Lung microvascular endothelial cell (primary cell): ENCODE data around the gene RHOXF2B. TPM values are rescaled to one million over a fixed set of nuclear protein-coding genes. Genes with fewer than 3 reads are reported as not detected.

Source experiments
- total RNA-seq: library from RNA; depleted of rRNA; stranded (reverse); fragments of >200 nt; gene quantifications from 2 replicates; pipeline ENCODE4 v1.2.1, GENCODE V29; 2014

Gene RHOXF2B
- total RNA-seq, 1 donor from 2014 or later = not detected

Other genes with a start within 250 kb of the RHOXF2B start
- 1.2 and 2.0 TPM in 2 replicates for gene UPF3B, start 224.7 kb downstream of the RHOXF2B start, total RNA-seq
- gene RNF113A, start 206.0 kb downstream of the RHOXF2B start, total RNA-seq = 13.1 and 14.9 TPM in 2 replicates
- gene NDUFA1, start 205.9 kb downstream of the RHOXF2B start, total RNA-seq = 131 and 142 TPM in 2 replicates
- gene AKAP14, start 181.8 kb downstream of the RHOXF2B start, total RNA-seq = not detected in 2 replicates
- gene NKAP, start 133.9 kb downstream of the RHOXF2B start, total RNA-seq = 2.2 and 3.0 TPM in 2 replicates
- not detected in 2 replicates for gene RHOXF1, start 38.2 kb upstream of the RHOXF2B start, total RNA-seq
- not detected in 2 replicates for gene RHOXF2, start 80.9 kb upstream of the RHOXF2B start, total RNA-seq
- gene ZBTB33, start 173.1 kb upstream of the RHOXF2B start, total RNA-seq = 10.0 and 11.3 TPM in 2 replicates
- not detected in 2 replicates for gene TMEM255A, start 233.8 kb upstream of the RHOXF2B start, total RNA-seq